HepG2 (cell line): ENCODE results near the gene ZBTB9. TPM values are rescaled to one million over a fixed set of nuclear protein-coding genes. Genes with fewer than 3 reads are reported as not detected.

ENCODE experiments used
- ARNT ChIP-seq: fragments of 450-650 bp; IDR thresholded peaks from 2 replicates; pipeline ENCODE4 v1.6.1; 2017
- CREB3 ChIP-seq: sonication (generic); formaldehyde crosslinking; IDR thresholded peaks from 2 replicates; pipeline ENCODE4 v1.5.0; 2020; ENCODE audit warnings: missing genetic modification reagents
- DMAP1 ChIP-seq: IDR thresholded peaks from 2 replicates; pipeline ENCODE4 v1.6.1; 2016
- EZH2 ChIP-seq: conservative IDR thresholded peaks from 2 replicates; pipeline ENCODE4 v1.6.1; 2012; ENCODE audit warnings: mild to moderate bottlenecking, low read depth, low read length, moderate library complexity
- IKZF1 ChIP-seq: fragments of 450-650 bp; IDR thresholded peaks from 2 replicates; pipeline ENCODE4 v1.7.1; 2016
- NPAS2 ChIP-seq: sonication (generic); formaldehyde crosslinking; IDR thresholded peaks from 2 replicates; pipeline ENCODE4 v1.8.0; 2022; ENCODE audit warnings: mild to moderate bottlenecking, missing genetic modification reagents, borderline replicate concordance
- RCOR2 ChIP-seq: IDR thresholded peaks from 2 replicates; pipeline ENCODE4 v1.6.1; 2016; ENCODE audit warnings: missing biosample characterization, missing genetic modification reagents
- SATB2 ChIP-seq: sonication (generic); formaldehyde crosslinking; IDR thresholded peaks from 2 replicates; pipeline ENCODE4 v1.5.0; 2020; ENCODE audit warnings: missing genetic modification reagents
- SMARCC2 ChIP-seq: fragments of 450-650 bp; IDR thresholded peaks from 2 replicates; pipeline ENCODE4 v1.6.1; 2017; ENCODE audit warnings: antibody characterized with exemption, mild to moderate bottlenecking
- SP4 ChIP-seq: sonication (generic); formaldehyde crosslinking; IDR thresholded peaks from 2 replicates; pipeline ENCODE4 v1.8.1; 2023; ENCODE audit warnings: mild to moderate bottlenecking, missing genetic modification reagents
- ZFYVE20 ChIP-seq: sonication (generic); formaldehyde crosslinking; IDR thresholded peaks from 2 replicates; pipeline ENCODE4 v1.8.0; 2023; ENCODE audit warnings: low read depth, mild to moderate bottlenecking, moderate library complexity, missing genetic modification reagents, borderline replicate concordance
- ZNF180 ChIP-seq: sonication (generic); formaldehyde crosslinking; IDR thresholded peaks from 2 replicates; pipeline ENCODE4 v1.4.0; 2020; ENCODE audit warnings: low read depth, missing genetic modification reagents, borderline replicate concordance
- ZNF572 ChIP-seq: sonication (generic); formaldehyde crosslinking; IDR thresholded peaks from 2 replicates; pipeline ENCODE4 v1.5.1; 2020; ENCODE audit warnings: mild to moderate bottlenecking, missing genetic modification reagents
- ZNF609 ChIP-seq: sonication (generic); formaldehyde crosslinking; IDR thresholded peaks from 2 replicates; pipeline ENCODE4 v1.4.0; 2020; ENCODE audit warnings: mild to moderate bottlenecking, missing genetic modification reagents, borderline replicate concordance
- ZNF660 ChIP-seq: sonication (generic); formaldehyde crosslinking; IDR thresholded peaks from 2 replicates; pipeline ENCODE4 v1.5.1; 2020; ENCODE audit warnings: mild to moderate bottlenecking, low read depth, missing genetic modification reagents, borderline replicate concordance
- polyA plus RNA-seq, 8 experiments: library from polyadenylated mRNA; depleted of rRNA in 3 of 8; stranded (reverse) in 7 of 8; unstranded in 1 of 8; fragments of >200 nt; fragmentation: Illumina TruSeq in 4 of 8; extraction: Trizol in 4 of 8; gene quantifications; 2 replicates each; pipeline versions ENCODE4 v1.2.1 to v1.2.3, GENCODE V29; 2011 to 2016; ENCODE audit warnings: low read depth in 4 of 8, missing spikeins in 1 of 8, mixed read lengths in 1 of 8; ENCODE audit not compliant: insufficient read depth in 1 of 8
- total RNA-seq, 5 experiments: library from RNA; depleted of rRNA; stranded (reverse); fragments of >200 nt; fragmentation: Illumina TruSeq; extraction: Trizol; gene quantifications; 2 replicates each; pipeline ENCODE4 v1.2.3, GENCODE V29; 2016; ENCODE audit warnings: low read depth in 1 of 5
- TF ChIP-seq, protein P1 (sequence below): sonication (generic); formaldehyde crosslinking; IDR thresholded peaks from 2 replicates; pipeline ENCODE4 v1.5.1; 2020; ENCODE audit warnings: mild to moderate bottlenecking, missing genetic modification reagents, borderline replicate concordance
- TF ChIP-seq, protein P2 (sequence below): IDR thresholded peaks from 2 replicates; pipeline ENCODE4 v1.6.1; 2016; ENCODE audit warnings: missing compliant biosample characterization, missing genetic modification reagents, borderline replicate concordance

ZBTB9 gene
- total and polyA plus RNA-seq, 2 of the 13 experiments (the other 11 are each of a cell fraction or from before 2014, with no cell fraction given), result 5.3 to 9.2 TPM

GRCh38 chr6:33425668-33426577 is 28.5 kb upstream of the ZBTB9 start (continued):
- TF ChIP-seq, protein P1, sequence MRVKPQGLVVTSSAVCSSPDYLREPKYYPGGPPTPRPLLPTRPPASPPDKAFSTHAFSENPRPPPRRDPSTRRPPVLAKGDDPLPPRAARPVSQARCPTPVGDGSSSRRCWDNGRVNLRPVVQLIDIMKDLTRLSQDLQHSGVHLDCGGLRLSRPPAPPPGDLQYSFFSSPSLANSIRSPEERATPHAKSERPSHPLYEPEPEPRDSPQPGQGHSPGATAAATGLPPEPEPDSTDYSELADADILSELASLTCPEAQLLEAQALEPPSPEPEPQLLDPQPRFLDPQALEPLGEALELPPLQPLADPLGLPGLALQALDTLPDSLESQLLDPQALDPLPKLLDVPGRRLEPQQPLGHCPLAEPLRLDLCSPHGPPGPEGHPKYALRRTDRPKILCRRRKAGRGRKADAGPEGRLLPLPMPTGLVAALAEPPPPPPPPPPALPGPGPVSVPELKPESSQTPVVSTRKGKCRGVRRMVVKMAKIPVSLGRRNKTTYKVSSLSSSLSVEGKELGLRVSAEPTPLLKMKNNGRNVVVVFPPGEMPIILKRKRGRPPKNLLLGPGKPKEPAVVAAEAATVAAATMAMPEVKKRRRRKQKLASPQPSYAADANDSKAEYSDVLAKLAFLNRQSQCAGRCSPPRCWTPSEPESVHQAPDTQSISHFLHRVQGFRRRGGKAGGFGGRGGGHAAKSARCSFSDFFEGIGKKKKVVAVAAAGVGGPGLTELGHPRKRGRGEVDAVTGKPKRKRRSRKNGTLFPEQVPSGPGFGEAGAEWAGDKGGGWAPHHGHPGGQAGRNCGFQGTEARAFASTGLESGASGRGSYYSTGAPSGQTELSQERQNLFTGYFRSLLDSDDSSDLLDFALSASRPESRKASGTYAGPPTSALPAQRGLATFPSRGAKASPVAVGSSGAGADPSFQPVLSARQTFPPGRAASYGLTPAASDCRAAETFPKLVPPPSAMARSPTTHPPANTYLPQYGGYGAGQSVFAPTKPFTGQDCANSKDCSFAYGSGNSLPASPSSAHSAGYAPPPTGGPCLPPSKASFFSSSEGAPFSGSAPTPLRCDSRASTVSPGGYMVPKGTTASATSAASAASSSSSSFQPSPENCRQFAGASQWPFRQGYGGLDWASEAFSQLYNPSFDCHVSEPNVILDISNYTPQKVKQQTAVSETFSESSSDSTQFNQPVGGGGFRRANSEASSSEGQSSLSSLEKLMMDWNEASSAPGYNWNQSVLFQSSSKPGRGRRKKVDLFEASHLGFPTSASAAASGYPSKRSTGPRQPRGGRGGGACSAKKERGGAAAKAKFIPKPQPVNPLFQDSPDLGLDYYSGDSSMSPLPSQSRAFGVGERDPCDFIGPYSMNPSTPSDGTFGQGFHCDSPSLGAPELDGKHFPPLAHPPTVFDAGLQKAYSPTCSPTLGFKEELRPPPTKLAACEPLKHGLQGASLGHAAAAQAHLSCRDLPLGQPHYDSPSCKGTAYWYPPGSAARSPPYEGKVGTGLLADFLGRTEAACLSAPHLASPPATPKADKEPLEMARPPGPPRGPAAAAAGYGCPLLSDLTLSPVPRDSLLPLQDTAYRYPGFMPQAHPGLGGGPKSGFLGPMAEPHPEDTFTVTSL, result no peak
- no peak for TF ChIP-seq ZFYVE20 (CRISPR knock-in tag)
- no peak for TF ChIP-seq ZNF180 (CRISPR knock-in tag)
- no peak for TF ChIP-seq RCOR2 (CRISPR knock-in tag)
- no peak for TF ChIP-seq CREB3 (CRISPR knock-in tag)
- no peak for TF ChIP-seq NPAS2
- TF ChIP-seq, protein P2, sequence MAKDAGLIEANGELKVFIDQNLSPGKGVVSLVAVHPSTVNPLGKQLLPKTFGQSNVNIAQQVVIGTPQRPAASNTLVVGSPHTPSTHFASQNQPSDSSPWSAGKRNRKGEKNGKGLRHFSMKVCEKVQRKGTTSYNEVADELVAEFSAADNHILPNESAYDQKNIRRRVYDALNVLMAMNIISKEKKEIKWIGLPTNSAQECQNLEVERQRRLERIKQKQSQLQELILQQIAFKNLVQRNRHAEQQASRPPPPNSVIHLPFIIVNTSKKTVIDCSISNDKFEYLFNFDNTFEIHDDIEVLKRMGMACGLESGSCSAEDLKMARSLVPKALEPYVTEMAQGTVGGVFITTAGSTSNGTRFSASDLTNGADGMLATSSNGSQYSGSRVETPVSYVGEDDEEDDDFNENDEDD (CRISPR knock-in tag), result peak; percentile 90; the same call in 1 of the 2 replicates
- TF ChIP-seq DMAP1, result 0 out of 2 replicates have a peak, but pooled peaks have one; percentile 68
- TF ChIP-seq SP4, result peak; percentile 54; the same call in 1 of the 2 replicates
- no peak for TF ChIP-seq ARNT
- TF ChIP-seq IKZF1, result no peak
- TF ChIP-seq ZNF660 (CRISPR knock-in tag), result no peak
- no peak for TF ChIP-seq SMARCC2
- TF ChIP-seq ZNF572 (CRISPR knock-in tag), result no peak
- no peak for TF ChIP-seq ZNF609
- no peak for TF ChIP-seq EZH2
- TF ChIP-seq SATB2 (CRISPR knock-in tag), result no peak
